ENCODE results near the gene KLC1.
"Not testable (repeated sequence)": the region's sequence is repeated elsewhere in the genome, so short reads cannot be mapped to it uniquely, and the experiment has no call there.

The KLC1 gene

GRCh38 chr14:103626146-103626850 lies 2.7 kb upstream of the KLC1 start:
- no peak for DNase-seq

- no peak for DNase-seq
These were observed 1.7 kb upstream of the KLC1 start for GRCh38 chr14:103627073-103628025.

- DNase-seq, result peak; percentile 77
These were observed 759 bp upstream of the KLC1 start for GRCh38 chr14:103628221-103628683.

- DNase-seq, result no peak
These were observed 601 bp downstream of the KLC1 start for GRCh38 chr14:103629503-103630121.

- no peak for DNase-seq
These were observed 1.5 kb downstream of the KLC1 start for GRCh38 chr14:103630364-103631108.

- no peak for DNase-seq
These were observed 4.4 kb downstream of the KLC1 start for GRCh38 chr14:103633391-103633790.

GRCh38 chr14:103634156-103634555 lies 5.1 kb downstream of the KLC1 start:
- DNase-seq, result no peak

GRCh38 chr14:103638594-103638993 lies 9.6 kb downstream of the KLC1 start:
- no peak for DNase-seq

- no peak for DNase-seq
These were observed 12.2 kb downstream of the KLC1 start for GRCh38 chr14:103641161-103641560.

- no peak for DNase-seq
These were observed 17.2 kb downstream of the KLC1 start for GRCh38 chr14:103646189-103646588.

GRCh38 chr14:103649001-103649400 lies 20.0 kb downstream of the KLC1 start:
- DNase-seq, result no peak

- DNase-seq, result no peak
These were observed 21.2 kb downstream of the KLC1 start for GRCh38 chr14:103650213-103650612.

GRCh38 chr14:103651585-103651984 lies 22.6 kb downstream of the KLC1 start:
- no peak for DNase-seq

GRCh38 chr14:103652806-103653205 lies 23.8 kb downstream of the KLC1 start:
- DNase-seq, result no peak

GRCh38 chr14:103653336-103653735 lies 24.3 kb downstream of the KLC1 start:
- DNase-seq, result not testable (repeated sequence)

GRCh38 chr14:103653805-103654204 lies 24.8 kb downstream of the KLC1 start:
- DNase-seq, result no peak

- no peak for DNase-seq
These were observed 25.6 kb downstream of the KLC1 start for GRCh38 chr14:103654619-103655018.

GRCh38 chr14:103656031-103656755 lies 27.2 kb downstream of the KLC1 start:
- DNase-seq, result no peak

- DNase-seq, result no peak
These were observed 27.7 kb downstream of the KLC1 start for GRCh38 chr14:103656756-103657133.

- DNase-seq, result peak; percentile 37
These were observed 28.5 kb downstream of the KLC1 start for GRCh38 chr14:103657471-103657870.

- DNase-seq, result no peak
These were observed 30.6 kb downstream of the KLC1 start for GRCh38 chr14:103659631-103660030.

GRCh38 chr14:103662029-103662428 lies 33.0 kb downstream of the KLC1 start:
- DNase-seq, result no peak
